ENCODE data around the gene CTCF.

Gene CTCF

GRCh38 chr16:67656344-67657016, 94.2 kb downstream of the CTCF start:
- DNase-seq: no peak

- DNase-seq: no peak
Measured at GRCh38 chr16:67657017-67657608, 94.8 kb downstream of the CTCF start.

- DNase-seq: no peak
Measured at GRCh38 chr16:67657751-67658518, 95.6 kb downstream of the CTCF start.

- no peak for DNase-seq
Measured at GRCh38 chr16:67658849-67659674, 96.7 kb downstream of the CTCF start.

GRCh38 chr16:67659675-67660563, 97.6 kb downstream of the CTCF start, which contains the start of gene ACD:
ACD (minus strand) TSS chr16:67660260; CDS start chr16:67660220, 40 bp downstream.
- peak; percentile 53 for DNase-seq

GRCh38 chr16:67660564-67661028, 98.3 kb downstream of the CTCF start, which contains the start of gene PARD6A:
PARD6A (plus strand) TSS chr16:67660960; CDS start chr16:67661039, 79 bp downstream.
- DNase-seq: peak; percentile 75

- no peak for DNase-seq
Measured at GRCh38 chr16:67661101-67661761, 98.9 kb downstream of the CTCF start.

GRCh38 chr16:67661886-67662652, 99.7 kb downstream of the CTCF start:
- DNase-seq: no peak

GRCh38 chr16:67662653-67663010, 100.3 kb downstream of the CTCF start:
- DNase-seq: no peak

GRCh38 chr16:67663151-67663876, 101.0 kb downstream of the CTCF start:
- no peak for DNase-seq

GRCh38 chr16:67663877-67664222, 101.5 kb downstream of the CTCF start:
- no peak for DNase-seq

- DNase-seq: no peak
Measured at GRCh38 chr16:67664258-67664657, 101.9 kb downstream of the CTCF start.

- DNase-seq: no peak
Measured at GRCh38 chr16:67664871-67665270, 102.5 kb downstream of the CTCF start.

- no peak for DNase-seq
Measured at GRCh38 chr16:67665598-67665997, 103.3 kb downstream of the CTCF start.

GRCh38 chr16:67666032-67666551, 103.8 kb downstream of the CTCF start:
- DNase-seq: no peak

GRCh38 chr16:67666559-67667452, 104.5 kb downstream of the CTCF start, which contains the start of the genes C16orf86 and ENKD1:
C16orf86 (plus strand) TSS chr16:67666814; CDS start chr16:67666971, 157 bp downstream.
ENKD1 (minus strand) TSS chr16:67666750; CDS start chr16:67666442, 308 bp downstream.
- no peak for DNase-seq

GRCh38 chr16:67667453-67667816, 105.1 kb downstream of the CTCF start:
- no peak for DNase-seq

GRCh38 chr16:67667817-67668494, 105.6 kb downstream of the CTCF start:
- DNase-seq: peak; percentile 67

Measured in NCI-H1436 treated with DMSO at 0.1 percent for 48 hours (cell line).